K562 (cell line): Measurements from ENCODE around the gene SIM1. TPM values are rescaled to one million over a fixed set of nuclear protein-coding genes. Genes with fewer than 3 reads are reported as not detected.

ENCODE experiments used
- ATAC-seq: fragments of 200-7000 bp; cut with Tn5 transposase; 3 replicates; pipeline ENCODE4 v1.9.1; 2020; ENCODE audit warnings: moderate library complexity
- BruUV-seq: library from RNA; stranded (reverse); fragments of 400-500 nt; replicated peaks from 2 replicates; lab custom pipeline; 2021; lab: Mats Ljungman, UMichigan
- CTCF ChIA-PET: fragments of 300-600 bp; formaldehyde crosslinking; extraction: SDS; loops from one replicate; lab custom pipeline; 2021; ENCODE audit warnings: low intra/inter-chr PET ratio; lab: Yijun Ruan, JAX
- POLR2A ChIA-PET: fragments of 300-600, 350-650 bp; sonication (Branson Sonifier 250); formaldehyde crosslinking; extraction: SDS; loops from one replicate; lab custom pipeline; 2021; ENCODE audit warnings: antibody characterized with exemption, inconsistent platforms; lab: Yijun Ruan, JAX
- DNase-seq, 4 experiments: peaks; one replicate each; pipeline versions ENCODE4 v3.0.0 to v3.0.0-alpha.2; 2011 to 2018; ENCODE audit warnings: low spot score in 3 of 4, mixed read lengths in 3 of 4; ENCODE audit errors: extremely low read depth in 1 of 4
- FAIRE-seq: peaks from 2 replicates; lab custom pipeline; 2011; peaks lifted over from hg19 to GRCh38; lab: Jason Lieb, UNC
- H2AFZ ChIP-seq: 2 replicates; pipeline ENCODE4 v1.6.0; 2011; ENCODE audit warnings: low read depth, low read length, control low read depth, inconsistent platforms
- H3K27ac ChIP-seq: fragments of 200-600 bp; 3 replicates; pipeline ENCODE4 v1.8.0; 2011; ENCODE audit warnings: low read depth, mild to moderate bottlenecking, control low read depth, inconsistent platforms, low read length, moderate library complexity, mixed read lengths; ENCODE audit errors: extremely low read depth
- H3K27me3 ChIP-seq, 2 experiments: fragments of 300-600 bp in 1 of 2; 2 replicates in 1 of 2; 3 replicates in 1 of 2; pipeline versions ENCODE4 v1.6.0 to v1.8.0; 2011; ENCODE audit warnings: inconsistent platforms in 2 of 2, low read length in 2 of 2, mild to moderate bottlenecking in 1 of 2, mixed read lengths in 1 of 2, moderate library complexity in 1 of 2; ENCODE audit not compliant: control insufficient read depth in 2 of 2, insufficient read depth in 2 of 2
- H3K36me3 ChIP-seq: fragments of 300-600 bp; 3 replicates; pipeline ENCODE4 v1.8.0; 2011; ENCODE audit warnings: mild to moderate bottlenecking, low read length, inconsistent platforms; ENCODE audit not compliant: control insufficient read depth, insufficient read depth
- H3K4me1 ChIP-seq, 2 experiments: fragments of 200-600 bp in 1 of 2; replicated peaks in 1 of 2; 2 replicates in 1 of 2; 3 replicates in 1 of 2; pipeline versions ENCODE4 v1.5.1 to v1.8.0; 2011; ENCODE audit warnings: inconsistent platforms in 2 of 2, low read length in 2 of 2, mild to moderate bottlenecking in 1 of 2, mixed read lengths in 1 of 2, moderate library complexity in 1 of 2; ENCODE audit not compliant: control insufficient read depth in 2 of 2, insufficient read depth in 2 of 2
- H3K4me2 ChIP-seq: 2 replicates; pipeline ENCODE4 v1.6.1; 2011; ENCODE audit warnings: low read length, control low read depth, inconsistent platforms, mixed read lengths; ENCODE audit not compliant: insufficient read depth
- H3K4me3 ChIP-seq: fragments of 200-600 bp; sonication (generic), shearing (Covaris generic); 2 replicates; pipeline ENCODE4 v1.5.1; 2016; ENCODE audit warnings: control low read depth, inconsistent platforms
- H3K79me2 ChIP-seq: fragments of 200-600 bp; 3 replicates; pipeline ENCODE4 v1.8.0; 2011; ENCODE audit warnings: low read length, inconsistent platforms; ENCODE audit not compliant: control insufficient read depth, insufficient read depth
- H3K9ac ChIP-seq, 2 experiments: 2 replicates each; pipeline versions ENCODE4 v1.6.0 to v1.6.1; 2011; ENCODE audit warnings: low read depth in 2 of 2, low read length in 2 of 2, control low read depth in 1 of 2, inconsistent platforms in 1 of 2, mild to moderate bottlenecking in 1 of 2, mixed read lengths in 1 of 2; ENCODE audit not compliant: insufficient read depth in 1 of 2
- H3K9me1 ChIP-seq: one replicate; pipeline ENCODE4 v1.6.0; 2011; ENCODE audit warnings: inconsistent platforms, mild to moderate bottlenecking, low read length, moderate library complexity; ENCODE audit not compliant: control insufficient read depth, insufficient read depth
- H3K9me3 ChIP-seq: replicated peaks from 2 replicates; pipeline ENCODE4 v1.5.1; 2011; ENCODE audit warnings: low read depth, low read length, inconsistent platforms; ENCODE audit not compliant: control insufficient read depth, insufficient read depth
- H4K20me1 ChIP-seq: replicated peaks from 2 replicates; pipeline ENCODE4 v1.6.1; 2011; ENCODE audit warnings: low read length, inconsistent platforms, mixed read lengths; ENCODE audit not compliant: control insufficient read depth, insufficient read depth
- BCOR ChIP-seq: fragments of 450-650 bp; IDR thresholded peaks from 2 replicates; pipeline ENCODE4 v1.6.1; 2016
- CXXC5 ChIP-seq: fragments of 250-450 bp; sonication (Bioruptor Pico); IDR thresholded peaks from 2 replicates; pipeline ENCODE4 v1.8.0; 2022; ENCODE audit warnings: inconsistent platforms, mild to moderate bottlenecking, moderate library complexity
- GABPA ChIP-seq: fragments of 200-800 bp; sonication (Bioruptor generic); conservative IDR thresholded peaks from 2 replicates; pipeline ENCODE4 v1.6.1; 2016; ENCODE audit warnings: low read depth, missing genetic modification characterization, missing compliant biosample characterization
- RFX7 ChIP-seq: fragments of 250-450 bp; sonication (Bioruptor Pico); IDR thresholded peaks from 2 replicates; pipeline ENCODE4 v1.5.1; 2021; ENCODE audit warnings: mild to moderate bottlenecking
- SIN3A ChIP-seq, 2 experiments: fragments of 150-350 bp in 1 of 2; IDR thresholded peaks; 2 replicates each; pipeline ENCODE4 v1.6.1; 2011 to 2016; ENCODE audit warnings: borderline replicate concordance in 2 of 2, low read depth in 2 of 2, low read length in 2 of 2, mild to moderate bottlenecking in 2 of 2, moderate library complexity in 2 of 2; ENCODE audit not compliant: control insufficient read depth in 1 of 2
- ZFP1 ChIP-seq: fragments of 450-650 bp; formaldehyde crosslinking; IDR thresholded peaks from 2 replicates; pipeline ENCODE4 v1.4.0; 2020; ENCODE audit warnings: mild to moderate bottlenecking, mixed read lengths
- ZNF384 ChIP-seq: IDR thresholded peaks from 2 replicates; pipeline ENCODE4 v1.6.1; 2012; ENCODE audit warnings: low read depth, low read length, improper control_type of control experiment
- WGBS: fragments of 100-300 bp; shearing (Covaris generic); methylation state at CpG from one replicate; pipeline ENCODE4 v1.1.6; 2016; ENCODE audit warnings: low coverage, mixed read lengths; ENCODE audit not compliant: insufficient coverage; ENCODE audit errors: missing lambda C conversion rate; 5-methylcytosine and 5-hydroxymethylcytosine counted together
- in situ Hi-C: fragments of 300-500 bp; cut with MboI; formaldehyde crosslinking; loops from 4 replicates; pipeline ENCODE4 v1.15.0; 2018; ENCODE audit warnings: inconsistent platforms, mixed read lengths
- intact Hi-C: fragments of 100-400 bp; cut with micrococcal nuclease; formaldehyde crosslinking; loops from 2 replicates; pipeline ENCODE4 v1.14.2; 2022
- polyA plus RNA-seq, 8 experiments: library from polyadenylated mRNA; depleted of rRNA in 4 of 8; stranded (reverse) in 5 of 8; unstranded in 3 of 8; fragments of >200 nt; fragmentation: Nextera tagmentation in 2 of 8; fragmentation: Illumina TruSeq in 1 of 8; extraction: Ambion mirVana in 2 of 8; extraction: Trizol in 1 of 8; gene quantifications; 2 replicates each; pipeline versions ENCODE4 v1.2.1 to v1.2.3, GENCODE V29; 2011 to 2014; ENCODE audit warnings: inconsistent platforms in 1 of 8, missing spikeins in 1 of 8
- total RNA-seq, 7 experiments: library from RNA; depleted of rRNA in 6 of 7; stranded (reverse); fragments of >200 nt in 6 of 7; fragmentation: Illumina TruSeq in 2 of 7; extraction: Trizol in 2 of 7; gene quantifications; 2 replicates each; pipeline versions ENCODE4 v1.2.1 to v1.2.3, GENCODE V29; 2011 to 2021; ENCODE audit warnings: low replicate concordance in 1 of 7

SIM1 gene
- total and polyA plus RNA-seq, 9 of the 15 experiments (the other 6 are each of a cell fraction or from before 2014, with no cell fraction given), result not detected

GRCh38 chr6:100393493-100393892, 71.2 kb downstream of the SIM1 start:
- in situ Hi-C loops (no loop called here), intact Hi-C loops (no loop called here)
- ATAC-seq (no peak; the same call in 2 of the 3 replicates), DNase-seq (peak in 1 of 4 experiments; percentile 8), FAIRE-seq (no peak)
- 9% methylated on average over 20 of the region's 23 CpGs for WGBS
- Histone ChIP-seq H3K27ac (no peak overlapping the region), H3K9me3 (no peaks in the 10 kb centered on the region), H3K79me2 (no peaks in the 10 kb centered on the region), H3K27me3 (peaks cover 13 to 17% of the 10 kb centered on the region in 2 experiments), H2AFZ (0 out of 2 replicates have a peak overlapping the region, but pooled peaks have one; percentile 2), H3K36me3 (no peaks in the 10 kb centered on the region), H3K9me1 (no peaks in the 10 kb centered on the region), H3K4me1 (peaks cover 0 to 4% of the 10 kb centered on the region in 2 experiments; a peak in 1 of 5 replicates), H3K9ac (0 out of 4 replicates have a peak overlapping the region, but pooled peaks of 1 of the 2 experiments have one; percentile 30), H3K4me3 (no peak overlapping the region), H3K4me2 (no peak overlapping the region), H4K20me1 (no peaks in the 10 kb centered on the region)
- TF ChIP-seq ZNF384, result no peak
- TF ChIP-seq CXXC5 (CRISPR knock-in tag), result peak; percentile 22; the same call in 1 of the 2 replicates
- TF ChIP-seq SIN3A (IDR thresholded peaks at IDR 0.05; ENCODE audit: borderline replicate concordance in 2 of 2, control insufficient read depth in 1 of 2, low read depth in 2 of 2, low read length in 2 of 2), result no peak
- TF ChIP-seq RFX7 (CRISPR knock-in tag), result no peak
- TF ChIP-seq BCOR, result no peak
- no peak for TF ChIP-seq GABPA (tag)
- no peak for TF ChIP-seq ZFP1 (CRISPR knock-in tag)
- BruUV-seq, result no TSS peak
- POLR2A ChIA-PET, result interaction anchor here (0.6 kb wide), 1 partner anchor 588 kb away, joined by 4 read pairs; no protein-coding TSS in a partner anchor
- CTCF ChIA-PET, result no interaction called here
